ENCODE data around the gene TRABD2B. TPM values are rescaled to one million over a fixed set of nuclear protein-coding genes. Genes with fewer than 3 reads are reported as not detected.
"Not testable (repeated sequence)": the region's sequence is repeated elsewhere in the genome, so short reads cannot be mapped to it uniquely, and the experiment has no call there.

Gene TRABD2B
- total RNA-seq, 1 donor from 2014 or later: not detected

DNA sequence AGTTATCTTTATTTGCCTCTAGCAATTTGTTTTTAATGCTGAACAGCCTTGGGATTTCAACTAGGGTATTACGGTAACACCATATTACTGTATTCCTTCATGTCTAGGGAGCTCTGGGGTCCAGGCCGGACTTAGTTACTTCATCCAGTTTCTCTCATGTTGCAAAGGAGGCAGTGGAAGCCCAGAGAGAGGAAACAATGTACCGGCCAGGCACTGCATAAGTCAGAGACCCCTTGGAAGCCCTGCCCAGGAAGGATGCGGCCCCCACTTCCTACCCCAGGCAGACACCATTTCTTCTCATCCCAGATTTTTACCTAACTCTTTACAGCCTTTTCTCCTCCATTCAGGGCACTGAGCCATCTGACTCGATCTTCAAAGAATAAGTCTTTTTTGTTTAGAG, 32.5 kb downstream of the TRABD2B start:
- H3K9me3 Mint-ChIP-seq (ENCODE audit: unreplicated experiment): no peaks in the 10 kb centered on the region

DNA sequence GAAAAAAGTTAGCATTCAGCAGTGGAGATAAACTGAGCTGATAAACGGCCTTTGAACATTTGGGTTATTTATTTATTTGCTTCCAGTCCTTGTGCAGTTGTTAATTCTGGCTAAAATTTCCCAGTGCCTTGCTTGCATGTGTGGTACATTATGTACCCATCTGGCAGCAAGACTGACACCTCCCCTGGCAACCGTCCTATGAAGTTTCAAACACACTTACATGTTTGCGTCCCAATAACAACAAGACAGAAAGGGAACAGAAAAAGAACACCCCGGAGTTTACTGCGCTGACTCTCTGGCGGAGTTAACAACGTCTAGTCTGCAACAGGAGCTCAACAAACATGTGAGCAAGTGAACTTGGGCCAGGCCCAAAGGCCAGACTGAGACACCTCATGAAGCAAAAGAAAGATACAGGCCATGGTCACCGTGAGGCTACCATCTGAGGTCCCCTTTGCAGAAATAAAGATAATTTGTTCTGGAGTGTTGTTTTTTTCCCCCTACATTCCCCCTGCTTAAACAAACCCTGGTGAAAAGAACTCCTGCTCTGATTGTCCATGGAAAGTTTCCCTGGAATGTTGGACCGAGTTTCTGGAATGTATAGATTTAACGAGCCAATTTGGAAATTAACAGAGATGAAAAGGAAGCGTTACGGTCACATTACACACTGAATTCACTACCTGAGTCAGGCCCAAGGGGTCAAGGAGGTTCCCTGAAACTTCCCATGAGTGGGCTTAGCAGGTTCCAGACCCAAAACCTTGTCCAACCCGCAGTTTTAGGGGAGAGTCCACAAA, 33.4 kb downstream of the TRABD2B start:
- no peaks in the 10 kb centered on the region for H3K27me3 Mint-ChIP-seq (ENCODE audit: unreplicated experiment)
- no peaks in the 10 kb centered on the region for H3K36me3 Mint-ChIP-seq (ENCODE audit: unreplicated experiment)
- DNase-seq (ENCODE audit: extremely low spot score, unreplicated experiment): no peak
- no peaks in the 10 kb centered on the region for H3K9me3 Mint-ChIP-seq (ENCODE audit: unreplicated experiment)
- H3K4me3 Mint-ChIP-seq (ENCODE audit: unreplicated experiment): no peak overlapping the region
- no peaks in the 10 kb centered on the region for H3K4me1 Mint-ChIP-seq (ENCODE audit: unreplicated experiment)
- TF ChIP-seq, protein P1, sequence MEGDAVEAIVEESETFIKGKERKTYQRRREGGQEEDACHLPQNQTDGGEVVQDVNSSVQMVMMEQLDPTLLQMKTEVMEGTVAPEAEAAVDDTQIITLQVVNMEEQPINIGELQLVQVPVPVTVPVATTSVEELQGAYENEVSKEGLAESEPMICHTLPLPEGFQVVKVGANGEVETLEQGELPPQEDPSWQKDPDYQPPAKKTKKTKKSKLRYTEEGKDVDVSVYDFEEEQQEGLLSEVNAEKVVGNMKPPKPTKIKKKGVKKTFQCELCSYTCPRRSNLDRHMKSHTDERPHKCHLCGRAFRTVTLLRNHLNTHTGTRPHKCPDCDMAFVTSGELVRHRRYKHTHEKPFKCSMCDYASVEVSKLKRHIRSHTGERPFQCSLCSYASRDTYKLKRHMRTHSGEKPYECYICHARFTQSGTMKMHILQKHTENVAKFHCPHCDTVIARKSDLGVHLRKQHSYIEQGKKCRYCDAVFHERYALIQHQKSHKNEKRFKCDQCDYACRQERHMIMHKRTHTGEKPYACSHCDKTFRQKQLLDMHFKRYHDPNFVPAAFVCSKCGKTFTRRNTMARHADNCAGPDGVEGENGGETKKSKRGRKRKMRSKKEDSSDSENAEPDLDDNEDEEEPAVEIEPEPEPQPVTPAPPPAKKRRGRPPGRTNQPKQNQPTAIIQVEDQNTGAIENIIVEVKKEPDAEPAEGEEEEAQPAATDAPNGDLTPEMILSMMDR (IDR thresholded peaks at IDR 0.05): no peak
- H3K27ac Mint-ChIP-seq (ENCODE audit: unreplicated experiment): no peak overlapping the region

More for the DNA sequence above, 32.5 kb downstream of the TRABD2B start:
- TF ChIP-seq, protein P1 (IDR thresholded peaks at IDR 0.05): no peak
- Mint-ChIP-seq H3K36me3 (ENCODE audit: unreplicated experiment) (no peaks in the 10 kb centered on the region), H3K4me1 (ENCODE audit: unreplicated experiment) (no peaks in the 10 kb centered on the region), H3K4me3 (ENCODE audit: unreplicated experiment) (no peak overlapping the region), H3K27ac (ENCODE audit: unreplicated experiment) (no peak overlapping the region), H3K27me3 (ENCODE audit: unreplicated experiment) (no peaks in the 10 kb centered on the region)
- DNase-seq (ENCODE audit: extremely low spot score, unreplicated experiment): no peak

DNA sequence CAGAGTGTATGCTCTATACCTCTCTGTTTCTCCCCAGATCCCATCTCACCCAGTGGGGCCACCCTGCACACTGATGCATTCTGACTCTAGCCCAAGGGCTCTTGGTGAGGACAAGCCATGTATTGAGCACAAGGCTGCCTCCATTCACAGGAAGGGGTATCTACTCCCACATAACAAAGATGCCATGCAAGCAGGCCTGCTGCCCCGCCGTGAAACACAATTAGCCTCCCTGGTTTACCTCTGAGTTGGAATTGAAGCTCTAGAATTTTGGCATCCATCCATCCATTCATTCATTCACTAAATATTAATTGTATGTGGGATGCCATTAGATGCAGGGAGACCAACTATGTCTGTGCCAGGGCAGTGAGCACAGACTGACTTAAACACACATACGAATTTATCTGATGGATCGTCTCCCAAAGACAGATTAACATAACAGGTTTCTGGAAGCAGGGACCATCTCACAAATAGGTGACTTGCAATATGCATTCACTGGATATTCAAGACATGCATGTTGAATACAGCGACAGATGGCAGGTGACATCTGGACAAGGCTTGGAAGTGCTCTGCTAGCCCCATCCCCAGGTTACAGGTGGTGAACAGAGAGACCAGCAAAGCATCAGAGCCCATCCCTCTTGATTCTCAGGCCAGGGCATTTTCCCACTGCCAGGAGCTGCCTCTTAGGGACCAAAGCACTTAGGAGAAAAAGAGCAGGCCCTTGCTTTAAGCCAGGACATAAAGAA, 34.3 kb downstream of the TRABD2B start:
- Mint-ChIP-seq H3K4me1 (ENCODE audit: unreplicated experiment) (no peaks in the 10 kb centered on the region), H3K27ac (ENCODE audit: unreplicated experiment) (no peak overlapping the region), H3K27me3 (ENCODE audit: unreplicated experiment) (no peaks in the 10 kb centered on the region), H3K36me3 (ENCODE audit: unreplicated experiment) (no peaks in the 10 kb centered on the region), H3K9me3 (ENCODE audit: unreplicated experiment) (no peaks in the 10 kb centered on the region), H3K4me3 (ENCODE audit: unreplicated experiment) (no peak overlapping the region)
- TF ChIP-seq, protein P1 (IDR thresholded peaks at IDR 0.05): no peak
- no peak for DNase-seq (ENCODE audit: extremely low spot score, unreplicated experiment)

DNA sequence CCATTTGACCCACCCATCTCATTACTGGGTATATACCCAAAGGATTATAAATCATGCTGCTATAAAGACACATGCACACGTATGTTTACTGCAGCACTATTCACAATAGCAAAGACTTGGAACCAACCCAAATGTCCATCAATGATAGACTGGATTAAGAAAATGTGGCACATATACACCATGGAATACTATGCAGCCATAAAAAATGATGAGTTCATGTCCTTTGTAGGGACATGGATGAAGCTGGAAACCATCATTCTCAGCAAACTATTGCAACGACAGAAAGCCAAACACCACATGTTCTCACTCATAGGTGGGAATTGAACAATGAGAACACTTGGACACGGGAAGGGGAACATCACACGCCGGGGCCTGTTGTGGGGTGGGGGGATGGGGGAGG, 35.4 kb downstream of the TRABD2B start:
- not testable (repeated sequence) for H3K9me3 Mint-ChIP-seq (ENCODE audit: unreplicated experiment); H3K36me3 Mint-ChIP-seq (ENCODE audit: unreplicated experiment); H3K27ac Mint-ChIP-seq (ENCODE audit: unreplicated experiment); H3K4me3 Mint-ChIP-seq (ENCODE audit: unreplicated experiment); H3K4me1 Mint-ChIP-seq (ENCODE audit: unreplicated experiment); H3K27me3 Mint-ChIP-seq (ENCODE audit: unreplicated experiment); DNase-seq (ENCODE audit: extremely low spot score, unreplicated experiment)

DNA sequence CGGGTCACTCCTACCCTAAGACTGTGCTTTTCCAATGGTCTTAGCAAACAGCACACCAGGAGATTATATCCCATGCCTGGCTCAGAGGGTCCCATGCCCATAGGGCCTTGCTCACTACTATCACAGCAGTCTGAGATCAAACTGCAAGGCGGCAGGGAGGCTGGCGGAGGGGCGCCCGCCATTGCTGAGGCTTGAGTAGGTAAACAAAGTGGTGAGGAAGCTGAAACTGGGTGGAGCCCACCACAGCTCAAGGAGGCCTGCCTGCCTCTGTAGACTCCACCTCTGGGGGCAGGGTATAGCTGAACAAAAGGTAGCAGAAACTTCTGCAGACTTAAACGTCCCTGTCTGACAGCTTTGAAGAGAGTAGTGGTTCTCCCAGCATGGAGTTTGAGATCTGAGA, 40.7 kb downstream of the TRABD2B start:
- H3K4me3 Mint-ChIP-seq (ENCODE audit: unreplicated experiment); H3K36me3 Mint-ChIP-seq (ENCODE audit: unreplicated experiment); H3K4me1 Mint-ChIP-seq (ENCODE audit: unreplicated experiment); H3K27me3 Mint-ChIP-seq (ENCODE audit: unreplicated experiment); DNase-seq (ENCODE audit: extremely low spot score, unreplicated experiment); H3K27ac Mint-ChIP-seq (ENCODE audit: unreplicated experiment); H3K9me3 Mint-ChIP-seq (ENCODE audit: unreplicated experiment): not testable (repeated sequence)

DNA sequence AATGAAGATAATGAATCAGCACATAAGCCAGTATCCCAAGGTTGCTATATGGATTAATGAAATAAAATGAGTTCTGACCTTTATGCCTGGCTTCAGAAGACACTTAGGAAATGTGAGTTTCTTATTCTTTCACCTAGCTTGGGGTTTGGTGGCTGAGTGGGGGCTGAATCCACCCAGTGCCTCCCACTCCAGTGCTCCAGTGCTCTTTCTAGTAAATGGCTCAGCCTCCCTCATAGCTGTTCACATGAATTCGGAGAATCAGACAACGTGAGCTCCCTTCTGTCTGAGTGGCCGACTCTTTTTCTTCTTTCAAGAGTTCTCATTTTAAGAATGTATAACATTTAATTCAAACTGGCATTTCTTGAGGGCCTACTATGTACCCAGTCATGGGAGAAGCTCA, 43.5 kb downstream of the TRABD2B start:
- no peak for DNase-seq (ENCODE audit: extremely low spot score, unreplicated experiment)
- no peaks in the 10 kb centered on the region for H3K36me3 Mint-ChIP-seq (ENCODE audit: unreplicated experiment)
- H3K9me3 Mint-ChIP-seq (ENCODE audit: unreplicated experiment): peaks cover 5% of the 10 kb centered on the region
- H3K4me3 Mint-ChIP-seq (ENCODE audit: unreplicated experiment): no peak overlapping the region
- H3K4me1 Mint-ChIP-seq (ENCODE audit: unreplicated experiment): no peaks in the 10 kb centered on the region
- no peak overlapping the region for H3K27ac Mint-ChIP-seq (ENCODE audit: unreplicated experiment)
- TF ChIP-seq, protein P1 (IDR thresholded peaks at IDR 0.05): no peak
- peaks cover 6% of the 10 kb centered on the region for H3K27me3 Mint-ChIP-seq (ENCODE audit: unreplicated experiment)

Data from osteocyte (in vitro differentiated cells).